T-helper 17 cell (primary cell): ENCODE data around the gene C1RL. TPM values are rescaled to one million over a fixed set of nuclear protein-coding genes. Genes with fewer than 3 reads are reported as not detected.

Experiments used
- ATAC-seq: fragments of 150-1000 bp; cut with Tn5 transposase; 2 replicates; pipeline ENCODE4 v1.10.0; 2021; ENCODE audit warnings: mild to moderate bottlenecking, moderate library complexity
- DNase-seq, 3 donors: peaks; one replicate each; pipeline versions ENCODE4 v3.0.0 to v3.0.0-alpha.2; 2020 to 2021
- H3K9me3 ChIP-seq: one replicate; pipeline ENCODE4 v1.7.0; 2013; ENCODE audit warnings: low read length, mild to moderate bottlenecking; ENCODE audit not compliant: control insufficient read depth, poor library complexity, severe bottlenecking
- H3K27ac Mint-ChIP-seq: one replicate; pipeline ENCODE4 v1.8.0; 2022; ENCODE audit warnings: mild to moderate bottlenecking, moderate library complexity, mixed read lengths
- H3K27me3 Mint-ChIP-seq: one replicate; pipeline ENCODE4 v1.8.0; 2022; ENCODE audit warnings: mixed read lengths
- H3K36me3 Mint-ChIP-seq: one replicate; pipeline ENCODE4 v1.8.0; 2022; ENCODE audit warnings: low read depth, mixed read lengths
- H3K4me1 Mint-ChIP-seq: one replicate; pipeline ENCODE4 v1.8.0; 2022; ENCODE audit warnings: mild to moderate bottlenecking, mixed read lengths
- H3K4me3 Mint-ChIP-seq: one replicate; pipeline ENCODE4 v1.8.0; 2022; ENCODE audit warnings: mild to moderate bottlenecking, moderate library complexity, mixed read lengths
- total RNA-seq, 4 donors: library from RNA in 2 of 4; stranded (reverse) in 2 of 4; gene quantifications; one replicate each; pipeline ENCODE4 v1.2.3 and lab custom pipeline; 2022 to 2026

Gene C1RL
- total RNA-seq, 2 donors from 2014 or later, result 21.4 to 27.2 TPM

DNA sequence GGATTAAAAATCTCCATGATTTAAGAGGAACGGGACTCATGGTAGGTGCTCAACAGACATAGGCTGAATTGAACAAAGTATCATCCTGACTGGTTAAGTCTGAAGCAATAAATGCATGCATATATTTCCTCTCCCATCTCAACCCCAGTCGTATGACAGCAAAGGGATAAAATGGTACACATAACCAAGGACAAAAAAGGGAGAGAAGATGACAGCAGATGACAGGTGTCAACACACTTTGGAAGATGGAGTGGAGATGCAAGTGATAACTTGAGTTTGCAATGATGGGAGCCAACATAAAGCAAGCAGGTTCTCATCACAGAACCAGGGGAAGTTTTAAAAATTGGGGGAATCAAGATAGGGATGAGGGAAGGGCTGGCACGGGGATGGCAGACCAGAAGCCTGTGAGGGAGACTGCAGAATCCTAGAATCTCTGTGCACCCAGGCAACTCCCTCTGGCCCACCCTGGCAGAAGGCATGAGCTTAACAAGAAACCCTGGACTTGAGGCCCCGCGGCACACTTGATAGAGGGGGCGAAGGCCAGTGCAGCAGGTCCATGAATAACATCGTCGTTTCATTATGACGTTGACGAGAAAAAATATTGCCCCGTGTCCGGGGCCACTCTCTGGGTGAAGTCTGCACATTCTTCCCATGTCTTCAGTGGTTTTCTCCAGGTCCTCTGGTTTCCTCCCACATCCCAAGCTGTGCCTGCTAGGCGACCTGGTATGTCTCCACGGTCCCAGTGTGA is 5.0 kb downstream of the C1RL start:
- Mint-ChIP-seq H3K4me1 (peaks cover 27% of the 10 kb centered on the region), H3K27ac (peak overlapping the region; percentile 85), H3K4me3 (no peak overlapping the region)

DNA sequence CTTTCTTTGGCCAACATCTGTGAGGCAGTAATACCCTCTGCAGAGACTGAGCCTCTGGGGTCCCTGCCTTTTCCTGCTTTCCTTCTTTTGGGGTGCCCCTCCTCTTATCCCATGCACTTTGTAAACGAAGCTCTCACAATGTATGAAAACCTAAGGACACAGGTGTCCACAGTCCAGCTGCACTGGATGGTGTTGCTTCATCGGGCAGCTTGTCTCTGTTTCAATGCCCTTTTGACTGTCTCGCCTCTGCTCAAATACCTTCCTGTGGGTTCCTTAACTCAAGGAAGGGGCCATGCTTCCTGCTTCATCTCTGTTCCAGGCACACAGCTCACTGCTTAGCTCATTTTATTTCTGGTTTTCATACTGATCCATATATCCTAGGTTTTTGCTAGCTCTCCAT is 6.4 kb downstream of the C1RL start:
- DNase-seq (no peak), ATAC-seq (no peak)
- Mint-ChIP-seq H3K27ac (peak overlapping the region; percentile 85), H3K27me3 (no peaks in the 10 kb centered on the region), H3K4me1 (peaks cover 16% of the 10 kb centered on the region), H3K36me3 (peaks cover 3% of the 10 kb centered on the region), H3K4me3 (no peak overlapping the region)
- H3K9me3 ChIP-seq, result no peaks in the 10 kb centered on the region

More for the DNA sequence above, 5.0 kb downstream of the C1RL start:
- no peaks in the 10 kb centered on the region for H3K9me3 ChIP-seq
- DNase-seq, result no peak
- ATAC-seq, result no peak
- Mint-ChIP-seq H3K36me3 (peaks cover 3% of the 10 kb centered on the region), H3K27me3 (no peaks in the 10 kb centered on the region)

DNA sequence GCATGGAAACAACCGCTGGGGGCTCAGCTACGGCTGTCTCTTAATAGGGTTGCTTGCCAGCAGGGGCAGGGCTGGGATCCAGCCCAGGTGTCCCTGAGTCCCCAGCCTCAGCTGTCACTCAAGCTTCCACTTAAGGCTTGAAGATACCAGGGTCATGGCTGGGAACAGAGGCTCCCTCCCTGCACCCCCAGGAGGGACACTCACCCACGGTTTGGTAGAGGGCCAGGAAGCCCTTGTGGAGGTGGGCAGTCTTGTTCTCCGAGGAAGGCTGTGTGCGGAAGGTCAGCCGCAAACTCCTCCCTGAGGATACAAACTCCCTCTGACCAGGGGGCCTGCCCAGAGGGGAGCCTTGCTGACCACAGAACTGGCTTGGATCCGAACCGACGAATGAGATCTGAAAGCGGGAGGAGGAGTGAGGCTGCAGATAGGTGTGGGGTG is 7.3 kb downstream of the C1RL start:
- no peaks in the 10 kb centered on the region for H3K9me3 ChIP-seq
- Mint-ChIP-seq H3K27ac (peak overlapping the region; percentile 85), H3K27me3 (no peaks in the 10 kb centered on the region), H3K4me3 (no peak overlapping the region), H3K4me1 (peaks cover 16% of the 10 kb centered on the region), H3K36me3 (peaks cover 3% of the 10 kb centered on the region)
- no peak for DNase-seq
- no peak for ATAC-seq

GRCh38 chr12:7101047-7101693 is 7.8 kb downstream of the C1RL start:
- H3K36me3 Mint-ChIP-seq, result peaks cover 3% of the 10 kb centered on the region
- H3K4me3 Mint-ChIP-seq, result no peak overlapping the region
- H3K9me3 ChIP-seq, result no peaks in the 10 kb centered on the region
- DNase-seq, result no peak
- peaks cover 16% of the 10 kb centered on the region for H3K4me1 Mint-ChIP-seq
- no peaks in the 10 kb centered on the region for H3K27me3 Mint-ChIP-seq
- ATAC-seq, result no peak
- peak overlapping the region; percentile 85 for H3K27ac Mint-ChIP-seq

DNA sequence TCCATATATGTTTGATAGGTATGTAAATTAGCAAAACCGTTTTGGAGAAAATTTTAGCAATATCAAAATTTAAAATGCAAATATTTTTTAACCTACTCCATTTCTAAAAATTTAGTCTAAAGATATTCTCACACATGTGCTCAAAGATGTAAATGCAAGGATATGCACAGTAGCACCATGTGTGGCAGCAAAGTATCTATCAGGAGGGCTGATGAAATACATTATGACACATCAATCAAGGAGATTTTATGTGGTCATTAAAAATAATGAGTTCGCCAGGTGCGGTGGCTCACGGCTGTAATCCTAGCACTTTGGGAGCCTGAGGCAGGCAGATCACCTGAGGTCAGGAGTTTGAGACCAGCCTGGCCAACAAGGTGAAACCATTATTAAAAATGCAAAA is 8.8 kb downstream of the C1RL start:
- Mint-ChIP-seq H3K4me3 (no peak overlapping the region), H3K27ac (no peak overlapping the region), H3K27me3 (no peaks in the 10 kb centered on the region), H3K36me3 (peaks cover 3% of the 10 kb centered on the region), H3K4me1 (peaks cover 12% of the 10 kb centered on the region)
- H3K9me3 ChIP-seq, result no peaks in the 10 kb centered on the region
- no peak for ATAC-seq
- DNase-seq, result no peak

DNA sequence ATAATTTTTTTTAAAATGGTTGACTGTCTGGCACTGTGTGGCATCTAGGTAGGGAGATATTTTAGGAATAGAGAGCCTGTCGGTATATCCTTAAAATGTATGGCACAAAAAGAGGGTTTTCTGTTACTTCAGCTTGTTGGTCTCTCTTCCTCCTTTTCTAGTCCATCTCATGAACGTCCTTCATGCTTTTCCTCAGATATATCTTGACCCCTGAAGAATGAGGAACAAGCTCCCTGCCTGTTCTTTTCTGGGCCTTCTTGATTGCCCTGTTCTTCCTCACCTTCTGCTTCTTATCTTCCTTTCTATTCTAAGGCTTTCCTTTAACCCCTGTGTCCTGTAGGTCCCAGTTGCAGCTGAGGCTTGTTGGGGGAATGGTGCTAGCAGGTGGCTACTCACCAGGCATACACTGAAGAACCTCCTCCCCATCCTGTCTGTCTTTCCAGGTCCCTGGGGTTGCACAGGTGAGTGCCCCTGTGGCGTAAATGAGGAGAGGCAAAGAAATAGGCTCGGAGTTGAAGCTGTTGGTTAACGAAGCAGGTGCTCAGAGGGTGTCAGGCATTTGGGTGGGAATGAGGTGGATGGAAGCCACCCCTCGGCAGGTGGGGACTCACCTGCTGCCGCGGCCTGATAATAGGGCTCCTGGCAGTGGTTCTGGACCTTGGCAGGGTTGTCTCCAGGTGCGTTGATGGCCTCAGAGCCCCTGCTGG is 9.6 kb downstream of the C1RL start:
- Mint-ChIP-seq H3K27me3 (no peaks in the 10 kb centered on the region), H3K4me3 (no peak overlapping the region), H3K27ac (peak overlapping the region; percentile 29), H3K36me3 (peaks cover 3% of the 10 kb centered on the region), H3K4me1 (peaks cover 12% of the 10 kb centered on the region)
- H3K9me3 ChIP-seq, result no peaks in the 10 kb centered on the region
- DNase-seq (no peak), ATAC-seq (no peak)

DNA sequence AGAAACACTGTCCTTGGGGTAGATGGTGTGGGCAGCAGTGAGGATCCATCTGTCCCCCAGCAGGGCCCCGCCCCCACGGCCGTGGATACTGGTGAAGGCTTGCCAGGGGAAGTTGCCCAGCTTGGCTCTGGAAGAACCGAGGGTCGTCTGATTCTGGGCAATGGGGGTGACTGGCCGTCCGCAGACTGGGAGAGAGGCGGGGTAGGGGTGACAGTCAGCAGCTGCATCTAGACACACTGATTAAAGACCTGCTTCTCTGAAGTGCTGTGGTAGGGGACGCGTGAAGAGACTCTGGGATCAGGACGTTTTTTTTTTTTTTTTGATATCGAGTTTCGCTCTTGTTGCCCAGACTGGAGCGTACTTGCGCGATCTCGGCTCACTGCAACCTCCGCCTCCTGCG is 12.0 kb downstream of the C1RL start:
- no peak overlapping the region for H3K27ac Mint-ChIP-seq
- H3K27me3 Mint-ChIP-seq, result no peaks in the 10 kb centered on the region
- peaks cover 9% of the 10 kb centered on the region for H3K4me1 Mint-ChIP-seq
- H3K4me3 Mint-ChIP-seq, result no peak overlapping the region
- no peak for DNase-seq
- peaks cover 3% of the 10 kb centered on the region for H3K36me3 Mint-ChIP-seq
- ATAC-seq, result no peak
- H3K9me3 ChIP-seq, result no peaks in the 10 kb centered on the region

GRCh38 chr12:7096006-7096932 is 12.7 kb downstream of the C1RL start:
- peaks cover 3% of the 10 kb centered on the region for H3K36me3 Mint-ChIP-seq
- no peaks in the 10 kb centered on the region for H3K9me3 ChIP-seq
- no peak overlapping the region for H3K4me3 Mint-ChIP-seq
- H3K4me1 Mint-ChIP-seq, result peaks cover 9% of the 10 kb centered on the region
- no peak overlapping the region for H3K27ac Mint-ChIP-seq
- ATAC-seq (no peak), DNase-seq (no peak)
- no peaks in the 10 kb centered on the region for H3K27me3 Mint-ChIP-seq

- Mint-ChIP-seq H3K27ac (no peak overlapping the region), H3K36me3 (peaks cover 3% of the 10 kb centered on the region), H3K4me1 (peaks cover 12% of the 10 kb centered on the region), H3K27me3 (peaks cover 6% of the 10 kb centered on the region), H3K4me3 (no peak overlapping the region)
- H3K9me3 ChIP-seq, result no peaks in the 10 kb centered on the region
- ATAC-seq (no peak), DNase-seq (no peak)
Observed at GRCh38 chr12:7093892-7094291, 15.1 kb downstream of the C1RL start.

- no peaks in the 10 kb centered on the region for H3K9me3 ChIP-seq
Observed at GRCh38 chr12:7093486-7093885, 15.5 kb downstream of the C1RL start.

GRCh38 chr12:7092986-7093460 is 16.0 kb downstream of the C1RL start:
- H3K4me3 Mint-ChIP-seq, result peak overlapping the region; percentile 45
- H3K27ac Mint-ChIP-seq, result peak overlapping the region; percentile 34
- peaks cover 6% of the 10 kb centered on the region for H3K27me3 Mint-ChIP-seq
- DNase-seq (no peak), ATAC-seq (no peak)
- H3K36me3 Mint-ChIP-seq, result peaks cover 3% of the 10 kb centered on the region
- H3K4me1 Mint-ChIP-seq, result peaks cover 12% of the 10 kb centered on the region
- no peaks in the 10 kb centered on the region for H3K9me3 ChIP-seq

More at GRCh38 chr12:7093486-7093885, 15.5 kb downstream of the C1RL start:
- no peak overlapping the region for H3K27ac Mint-ChIP-seq
- peaks cover 3% of the 10 kb centered on the region for H3K36me3 Mint-ChIP-seq
- H3K27me3 Mint-ChIP-seq, result peaks cover 6% of the 10 kb centered on the region
- ATAC-seq, result no peak
- no peak overlapping the region for H3K4me3 Mint-ChIP-seq
- no peak for DNase-seq
- H3K4me1 Mint-ChIP-seq, result peaks cover 12% of the 10 kb centered on the region

- peak; percentile 81 for ATAC-seq
- Mint-ChIP-seq H3K4me3 (peak within 1 kb of the TSS; percentile 87), H3K36me3 (peaks cover 3% of the 10 kb centered on the region), H3K27ac (peak within 1 kb of the TSS; percentile 34), H3K27me3 (peaks cover 6% of the 10 kb centered on the region), H3K4me1 (peaks cover 12% of the 10 kb centered on the region)
- no peaks in the 10 kb centered on the region for H3K9me3 ChIP-seq
- peak; percentile 45 to 62 (median 48) for DNase-seq
Observed at GRCh38 chr12:7092229-7092985, 16.6 kb downstream of the C1RL start, which contains the start of gene C1R. C1R (minus strand) TSS chr12:7092445; CDS start chr12:7092388, 57 bp downstream.
